Measurements from ENCODE around the gene ACKR3. TPM values are rescaled to one million over a fixed set of nuclear protein-coding genes. Genes with fewer than 3 reads are reported as not detected.

The ACKR3 gene
- total RNA-seq, 1 donor from 2014 or later: 36.6 TPM

GRCh38 chr2:236565879-236566402, 3.7 kb upstream of the ACKR3 start:
- intact Hi-C loops (cut with DNase I): loop anchor here (5.0 kb wide), 3 partner anchors 96 to 461 kb away; no protein-coding TSS in a partner anchor
- peak; percentile 27 for DNase-seq (ENCODE audit: low spot score)

- no peak for DNase-seq (ENCODE audit: low spot score)
- intact Hi-C loops (cut with DNase I): loop anchor here (5.0 kb wide), 3 partner anchors 96 to 461 kb away; no protein-coding TSS in a partner anchor
These were observed 3.0 kb upstream of the ACKR3 start for GRCh38 chr2:236566596-236566995.

GRCh38 chr2:236568068-236568921, 1.3 kb upstream of the ACKR3 start:
- DNase-seq (ENCODE audit: low spot score): peak; percentile 85
- intact Hi-C loops (cut with DNase I): loop anchor here (2.0 to 5.0 kb wide), 4 partner anchors 55 to 459 kb away; no protein-coding TSS in a partner anchor

- intact Hi-C loops (cut with DNase I): loop anchor here (2.0 to 5.0 kb wide), 4 partner anchors 56 to 458 kb away; no protein-coding TSS in a partner anchor
- peak; percentile 14 for DNase-seq (ENCODE audit: low spot score)
These were observed 578 bp upstream of the ACKR3 start for GRCh38 chr2:236568922-236569572.

- no peak for DNase-seq (ENCODE audit: low spot score)
- intact Hi-C loops (cut with DNase I): loop anchor here (5.0 kb wide), 4 partner anchors 117 to 333 kb away; no protein-coding TSS in a partner anchor
These were observed 650 bp downstream of the ACKR3 start for GRCh38 chr2:236570081-236570868.

- DNase-seq (ENCODE audit: low spot score): peak; percentile 27
- intact Hi-C loops (cut with DNase I): loop anchor here (5.0 kb wide), 4 partner anchors 116 to 334 kb away; no protein-coding TSS in a partner anchor
These were observed 1.5 kb downstream of the ACKR3 start for GRCh38 chr2:236571145-236571544.

GRCh38 chr2:236572482-236572881, 2.9 kb downstream of the ACKR3 start:
- peak; percentile 79 for DNase-seq (ENCODE audit: low spot score)
- intact Hi-C loops (cut with DNase I): loop anchor here (2.0 to 5.0 kb wide), 5 partner anchors 70 to 335 kb away; no protein-coding TSS in a partner anchor

GRCh38 chr2:236573066-236573929, 3.7 kb downstream of the ACKR3 start:
- intact Hi-C loops (cut with DNase I): loop anchor here (2.0 to 5.0 kb wide), 5 partner anchors 70 to 336 kb away; no protein-coding TSS in a partner anchor
- DNase-seq (ENCODE audit: low spot score): peak; percentile 68

- intact Hi-C loops (cut with DNase I): loop anchor here (2.0 to 5.0 kb wide), 5 partner anchors 69 to 337 kb away; no protein-coding TSS in a partner anchor
These were observed 4.4 kb downstream of the ACKR3 start for GRCh38 chr2:236574000-236574399.

GRCh38 chr2:236574424-236575145, 5.0 kb downstream of the ACKR3 start:
- intact Hi-C loops (cut with DNase I): loop anchor here (5.0 kb wide), 4 partner anchors 113 to 337 kb away; no protein-coding TSS in a partner anchor
- no peak for DNase-seq (ENCODE audit: low spot score)

More at GRCh38 chr2:236574000-236574399, 4.4 kb downstream of the ACKR3 start:
- no peak for DNase-seq (ENCODE audit: low spot score)

- intact Hi-C loops (cut with DNase I): no loop called here
- DNase-seq (ENCODE audit: low spot score): no peak
These were observed 5.9 kb downstream of the ACKR3 start for GRCh38 chr2:236575510-236575909.

- intact Hi-C loops (cut with DNase I): no loop called here
- DNase-seq (ENCODE audit: low spot score): no peak
These were observed 6.5 kb downstream of the ACKR3 start for GRCh38 chr2:236576087-236576486.

GRCh38 chr2:236576953-236577352, 7.3 kb downstream of the ACKR3 start:
- intact Hi-C loops (cut with DNase I): no loop called here
- DNase-seq (ENCODE audit: low spot score): no peak

- intact Hi-C loops (cut with DNase I): no loop called here
- DNase-seq (ENCODE audit: low spot score): no peak
These were observed 8.1 kb downstream of the ACKR3 start for GRCh38 chr2:236577481-236578410.

- intact Hi-C loops (cut with DNase I): no loop called here
- no peak for DNase-seq (ENCODE audit: low spot score)
These were observed 8.8 kb downstream of the ACKR3 start for GRCh38 chr2:236578411-236578846.

- DNase-seq (ENCODE audit: low spot score): no peak
- intact Hi-C loops (cut with DNase I): no loop called here
These were observed 9.6 kb downstream of the ACKR3 start for GRCh38 chr2:236579048-236579745.

Data from cardiac septum (tissue), 1 donor.